GM21515 (cell line): ENCODE data around the gene LY6G6D.

Experiments
- ATAC-seq: cut with Tn5 transposase; IDR thresholded peaks from one replicate; pipeline ENCODE4 v1.9.1; 2021; ENCODE audit not compliant: unreplicated experiment

Gene LY6G6D

GRCh38 chr6:31734247-31734820 lies 19.2 kb downstream of the LY6G6D start:
- ATAC-seq, result no peak

GRCh38 chr6:31734821-31735406 lies 19.8 kb downstream of the LY6G6D start:
- no peak for ATAC-seq

- no peak for ATAC-seq
Measured at GRCh38 chr6:31736021-31736767, 21.0 kb downstream of the LY6G6D start, which contains the start of gene CLIC1. TSS of gene CLIC1 (minus strand) at chr6:31736530. CDS start at chr6:31736300, 230 bp downstream.

GRCh38 chr6:31736768-31737314 lies 21.7 kb downstream of the LY6G6D start:
- no peak for ATAC-seq

- no peak for ATAC-seq
Measured at GRCh38 chr6:31737315-31737990, 22.3 kb downstream of the LY6G6D start.

GRCh38 chr6:31737991-31738979 lies 23.1 kb downstream of the LY6G6D start:
- ATAC-seq, result no peak

- peak; percentile 60 for ATAC-seq
Measured at GRCh38 chr6:31739639-31740396, 24.7 kb downstream of the LY6G6D start, which contains the start of gene MSH5. TSS of gene MSH5 (plus strand) at chr6:31740005. CDS start at chr6:31740467, 462 bp downstream.

- peak; percentile 1 for ATAC-seq
Measured at GRCh38 chr6:31740397-31741223, 25.5 kb downstream of the LY6G6D start.

GRCh38 chr6:31741815-31742214 lies 26.7 kb downstream of the LY6G6D start:
- ATAC-seq, result no peak

- no peak for ATAC-seq
Measured at GRCh38 chr6:31742894-31743293, 27.7 kb downstream of the LY6G6D start.

- ATAC-seq, result no peak
Measured at GRCh38 chr6:31744422-31744821, 29.3 kb downstream of the LY6G6D start.

GRCh38 chr6:31749301-31750036 lies 34.3 kb downstream of the LY6G6D start:
- no peak for ATAC-seq

GRCh38 chr6:31750411-31751022 lies 35.4 kb downstream of the LY6G6D start:
- ATAC-seq, result no peak

GRCh38 chr6:31752739-31753319 lies 37.7 kb downstream of the LY6G6D start:
- no peak for ATAC-seq

- ATAC-seq, result no peak
Measured at GRCh38 chr6:31758281-31758680, 43.1 kb downstream of the LY6G6D start.

GRCh38 chr6:31760790-31761189 lies 45.6 kb downstream of the LY6G6D start:
- ATAC-seq, result no peak

GRCh38 chr6:31761343-31761742 lies 46.2 kb downstream of the LY6G6D start:
- no peak for ATAC-seq
